Fibroblast of lung (primary cell): Measurements from ENCODE around the gene RASSF8. TPM values are rescaled to one million over a fixed set of nuclear protein-coding genes. Genes with fewer than 3 reads are reported as not detected.

Experiments used
- DNase-seq, 2 donors: peaks; one replicate each; pipeline versions ENCODE4 v3.0.0 to v3.0.0-alpha.2; 2010; ENCODE audit warnings: low read depth in 2 of 2
- H2AFZ ChIP-seq: 2 replicates; pipeline ENCODE4 v1.5.1; 2012; ENCODE audit warnings: low read length, control low read depth, inconsistent platforms
- H3K27ac ChIP-seq: 2 replicates; pipeline ENCODE4 v1.5.1; 2011; ENCODE audit warnings: low read length, control low read depth; ENCODE audit not compliant: insufficient read depth
- H3K27me3 ChIP-seq: 2 replicates; pipeline ENCODE4 v1.5.1; 2011; ENCODE audit warnings: mild to moderate bottlenecking, low read length; ENCODE audit not compliant: control insufficient read depth, insufficient read depth
- H3K36me3 ChIP-seq: 2 replicates; pipeline ENCODE4 v1.5.1; 2011; ENCODE audit warnings: low read length; ENCODE audit not compliant: control insufficient read depth, insufficient read depth
- H3K4me1 ChIP-seq: 2 replicates; pipeline ENCODE4 v1.5.1; 2011; ENCODE audit warnings: low read length; ENCODE audit not compliant: control insufficient read depth, insufficient read depth; ENCODE audit errors: extremely low read depth
- H3K4me2 ChIP-seq: 2 replicates; pipeline ENCODE4 v1.5.1; 2011; ENCODE audit warnings: low read length, control low read depth; ENCODE audit not compliant: insufficient read depth; ENCODE audit errors: extremely low read depth
- H3K4me3 ChIP-seq, 4 experiments: fragments of 200-600 bp in 1 of 4; sonication (generic) in 1 of 4; replicated peaks in 1 of 4; 2 replicates each; pipeline ENCODE4 v1.5.1; 2011 to 2016; ENCODE audit warnings: low read length in 4 of 4, low read depth in 3 of 4, mild to moderate bottlenecking in 3 of 4, control low read depth in 2 of 4, inconsistent platforms in 1 of 4, mixed read lengths in 1 of 4; ENCODE audit not compliant: insufficient read depth in 1 of 4; ENCODE audit errors: control extremely low read depth in 1 of 4
- H3K79me2 ChIP-seq: 2 replicates; pipeline ENCODE4 v1.5.1; 2012; ENCODE audit warnings: mild to moderate bottlenecking, low read length, inconsistent platforms; ENCODE audit not compliant: control insufficient read depth, insufficient read depth
- H3K9ac ChIP-seq: 2 replicates; pipeline ENCODE4 v1.5.1; 2011; ENCODE audit warnings: mild to moderate bottlenecking, low read length, control low read depth; ENCODE audit not compliant: insufficient read depth
- H3K9me3 ChIP-seq: 2 replicates; pipeline ENCODE4 v1.5.1; 2012; ENCODE audit warnings: low read depth, low read length; ENCODE audit not compliant: control insufficient read depth, insufficient read depth
- H4K20me1 ChIP-seq: 2 replicates; pipeline ENCODE4 v1.5.1; 2011; ENCODE audit warnings: low read length; ENCODE audit not compliant: control insufficient read depth, insufficient read depth; ENCODE audit errors: extremely low read depth
- CTCF ChIP-seq, 2 donors: IDR thresholded peaks in 1 of 2; conservative IDR thresholded peaks in 1 of 2; 1 replicate in 1 of 2; 2 replicates in 1 of 2; pipeline ENCODE4 v1.5.1; 2011 to 2012; ENCODE audit warnings: low read length in 2 of 2, control low read depth in 1 of 2, inconsistent platforms in 1 of 2, low read depth in 1 of 2, mild to moderate bottlenecking in 1 of 2
- EZH2 ChIP-seq: IDR thresholded peaks from 2 replicates; pipeline ENCODE4 v1.5.1; 2012; ENCODE audit warnings: low read length, control low read depth, mild to moderate bottlenecking; ENCODE audit errors: missing control alignments
- polyA plus RNA-seq, 2 donors: library from polyadenylated mRNA; depleted of rRNA in 1 of 2; stranded (reverse) in 1 of 2; unstranded in 1 of 2; fragments of >200 nt; gene quantifications; 2 replicates each; pipeline ENCODE4 v1.2.1, GENCODE V29; 2011 to 2012; ENCODE audit warnings: missing spikeins in 1 of 2
- total RNA-seq: library from RNA; depleted of rRNA; stranded (reverse); fragments of >200 nt; gene quantifications from 2 replicates; pipeline ENCODE4 v1.2.1, GENCODE V29; 2014

Gene RASSF8
- total and polyA plus RNA-seq, 2 donors (not counting 1 experiment from before 2014, with no cell fraction given), result 28.8 to 52.8 TPM

GRCh38 chr12:25937096-25937495, 21.4 kb upstream of the RASSF8 start:
- Histone ChIP-seq H3K27me3 (no peaks in the 10 kb centered on the region), H3K9ac (no peak overlapping the region), H4K20me1 (no peaks in the 10 kb centered on the region), H3K9me3 (no peaks in the 10 kb centered on the region), H3K4me3 (no peak overlapping the region), H3K4me2 (no peak overlapping the region), H3K79me2 (no peaks in the 10 kb centered on the region), H3K27ac (no peak overlapping the region), H3K4me1 (no peaks in the 10 kb centered on the region), H2AFZ (no peak overlapping the region), H3K36me3 (no peaks in the 10 kb centered on the region)
- DNase-seq, result no peak
- no peak for TF ChIP-seq EZH2
- TF ChIP-seq CTCF (conservative IDR thresholded peaks at IDR 0.05 in 1 of 2, IDR thresholded peaks at IDR 0.05 in 1 of 2; ENCODE audit: low read depth in 1 of 2, low read length in 2 of 2), result no peak

- Histone ChIP-seq H3K4me2 (no peak overlapping the region), H3K4me1 (no peaks in the 10 kb centered on the region), H4K20me1 (no peaks in the 10 kb centered on the region), H2AFZ (no peak overlapping the region), H3K9ac (no peak overlapping the region), H3K4me3 (no peak overlapping the region), H3K27me3 (no peaks in the 10 kb centered on the region), H3K9me3 (no peaks in the 10 kb centered on the region), H3K27ac (no peak overlapping the region), H3K79me2 (no peaks in the 10 kb centered on the region), H3K36me3 (no peaks in the 10 kb centered on the region)
- no peak for DNase-seq
- no peak for TF ChIP-seq CTCF (conservative IDR thresholded peaks at IDR 0.05 in 1 of 2, IDR thresholded peaks at IDR 0.05 in 1 of 2; ENCODE audit: low read depth in 1 of 2, low read length in 2 of 2)
- TF ChIP-seq EZH2, result no peak
Measured at GRCh38 chr12:25938581-25938980, 19.9 kb upstream of the RASSF8 start.

DNA sequence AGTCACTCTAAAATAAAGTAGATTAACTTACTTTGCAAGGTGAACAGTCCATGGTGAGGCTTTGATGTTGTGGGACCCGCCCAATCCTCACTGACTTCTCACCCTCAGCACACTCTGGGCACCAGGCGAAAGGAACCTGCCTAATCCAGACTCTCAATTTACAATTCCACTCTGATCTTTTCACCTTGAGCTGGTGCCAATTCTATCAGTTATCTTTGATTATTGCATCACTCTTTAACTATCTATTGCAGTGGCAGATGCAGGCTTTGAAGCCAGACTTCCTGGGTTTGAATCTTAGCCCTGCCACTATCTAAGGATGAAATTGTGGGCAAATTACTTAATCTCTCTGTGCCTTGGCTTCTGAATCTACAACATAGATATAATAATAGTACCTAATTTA, 18.9 kb upstream of the RASSF8 start:
- DNase-seq, result no peak
- H3K9me3 ChIP-seq, result no peaks in the 10 kb centered on the region
- no peaks in the 10 kb centered on the region for H3K27me3 ChIP-seq
- no peak overlapping the region for H3K27ac ChIP-seq
- no peaks in the 10 kb centered on the region for H3K4me1 ChIP-seq
- H3K4me2 ChIP-seq, result no peak overlapping the region
- no peak overlapping the region for H3K4me3 ChIP-seq
- no peaks in the 10 kb centered on the region for H4K20me1 ChIP-seq
- H3K79me2 ChIP-seq, result no peaks in the 10 kb centered on the region
- TF ChIP-seq EZH2, result no peak
- TF ChIP-seq CTCF (conservative IDR thresholded peaks at IDR 0.05 in 1 of 2, IDR thresholded peaks at IDR 0.05 in 1 of 2; ENCODE audit: low read depth in 1 of 2, low read length in 2 of 2), result no peak
- H3K36me3 ChIP-seq, result no peaks in the 10 kb centered on the region
- no peak overlapping the region for H3K9ac ChIP-seq
- no peak overlapping the region for H2AFZ ChIP-seq
